GM18951 (cell line): Measurements from ENCODE around the gene SUCNR1.
"Not testable (repeated sequence)": the region's sequence is repeated elsewhere in the genome, so short reads cannot be mapped to it uniquely, and the experiment has no call there.

Source experiments
- POLR2A ChIP-seq: IDR thresholded peaks from 4 replicates; pipeline ENCODE4 v1.6.1; 2011; ENCODE audit warnings: mild to moderate bottlenecking; ENCODE audit not compliant: insufficient read length, insufficient read depth; ENCODE audit errors: extremely low read depth
- in situ Hi-C: fragments of 300-500 bp; cut with MboI; formaldehyde crosslinking; loops from one replicate; pipeline ENCODE4 v1.12.0; 2022; ENCODE audit warnings: low sequenced_read_pairs, mixed read lengths, inconsistent platforms; ENCODE audit not compliant: unreplicated experiment

Gene SUCNR1

DNA sequence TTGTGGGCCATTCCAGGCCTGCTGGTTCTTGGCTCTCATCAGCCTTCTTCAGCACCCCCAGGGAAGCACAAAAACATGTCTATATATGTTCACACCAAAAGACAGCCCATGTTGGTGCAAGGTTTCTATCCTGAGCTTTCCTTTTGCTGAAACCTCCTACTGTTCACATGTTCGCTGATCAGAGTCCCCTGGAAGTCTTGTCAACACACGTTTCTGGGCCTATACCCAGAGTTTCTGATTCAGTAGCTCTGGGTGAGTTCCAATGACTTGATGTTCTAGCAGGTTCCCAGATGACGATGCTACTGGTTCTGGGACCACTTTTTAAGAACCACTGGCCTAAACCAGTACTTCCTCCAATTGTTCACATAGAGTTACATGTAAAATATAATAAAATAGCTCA lies 46.0 kb downstream of the SUCNR1 start:
- in situ Hi-C loops, result loop anchor here (10.0 kb wide), 1 partner anchor 485 kb away; no protein-coding TSS in a partner anchor

DNA sequence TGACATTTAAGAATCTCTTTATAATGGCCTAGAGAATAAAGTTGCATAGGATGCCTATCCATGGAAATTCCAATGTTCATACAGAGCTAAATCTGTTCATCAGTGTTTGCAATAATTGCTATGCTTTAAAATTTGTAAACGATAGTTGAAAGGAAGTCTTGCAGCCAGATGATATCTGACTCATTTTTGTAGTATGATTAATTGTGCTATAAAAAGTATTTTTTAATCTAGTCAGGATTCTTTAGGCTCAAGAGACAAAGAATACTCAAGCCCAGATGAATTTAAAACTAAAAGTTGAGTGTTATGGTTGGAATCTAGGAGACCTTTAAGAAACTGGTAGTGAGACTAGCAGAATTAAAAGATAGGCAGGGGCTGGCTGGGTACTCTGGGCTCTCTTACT lies 50.5 kb downstream of the SUCNR1 start:
- in situ Hi-C loops, result no loop called here

More for the DNA sequence above, 46.0 kb downstream of the SUCNR1 start:
- no peak for TF ChIP-seq POLR2A

DNA sequence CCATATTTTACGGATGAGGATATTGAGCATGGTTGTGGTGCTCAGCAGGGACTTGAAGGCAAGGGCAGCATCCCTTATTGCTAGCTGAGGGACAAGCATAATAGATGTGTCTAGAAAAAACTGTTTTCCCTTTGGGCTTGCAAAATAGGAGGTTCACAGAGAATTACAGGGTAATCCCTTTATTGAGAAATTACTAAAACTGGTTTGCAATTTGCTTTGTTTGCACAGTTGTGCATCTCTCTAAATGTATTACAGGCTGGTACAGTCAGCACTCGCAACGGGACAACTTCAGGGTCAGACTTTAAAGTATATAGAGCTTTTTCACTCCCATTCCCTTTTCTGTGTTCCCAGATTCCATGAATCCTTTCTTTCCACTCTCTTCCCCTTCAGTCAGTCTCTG lies 51.3 kb downstream of the SUCNR1 start:
- TF ChIP-seq POLR2A, result no peak
- in situ Hi-C loops, result no loop called here

More for the DNA sequence above, 50.5 kb downstream of the SUCNR1 start:
- TF ChIP-seq POLR2A, result no peak

DNA sequence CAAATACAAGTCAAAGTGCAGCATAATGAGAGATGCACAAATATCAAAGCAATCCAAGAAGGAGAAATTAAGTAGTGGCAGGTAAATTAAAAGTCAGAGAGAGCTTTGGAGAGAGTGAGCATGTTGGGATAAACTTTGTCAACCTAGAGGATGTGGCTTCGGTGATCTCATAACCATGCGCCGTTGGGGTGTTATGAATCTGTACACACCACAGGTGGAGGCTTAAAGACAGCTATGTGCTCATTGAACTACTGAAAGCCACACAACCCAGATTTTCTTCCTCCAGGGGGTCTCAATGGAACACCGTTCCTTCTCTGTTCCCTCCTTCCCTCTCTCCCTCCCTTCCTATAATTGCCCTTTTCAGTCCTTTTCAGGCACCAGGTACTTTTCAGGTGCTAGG lies 52.0 kb downstream of the SUCNR1 start:
- TF ChIP-seq POLR2A, result no peak
- in situ Hi-C loops, result no loop called here

DNA sequence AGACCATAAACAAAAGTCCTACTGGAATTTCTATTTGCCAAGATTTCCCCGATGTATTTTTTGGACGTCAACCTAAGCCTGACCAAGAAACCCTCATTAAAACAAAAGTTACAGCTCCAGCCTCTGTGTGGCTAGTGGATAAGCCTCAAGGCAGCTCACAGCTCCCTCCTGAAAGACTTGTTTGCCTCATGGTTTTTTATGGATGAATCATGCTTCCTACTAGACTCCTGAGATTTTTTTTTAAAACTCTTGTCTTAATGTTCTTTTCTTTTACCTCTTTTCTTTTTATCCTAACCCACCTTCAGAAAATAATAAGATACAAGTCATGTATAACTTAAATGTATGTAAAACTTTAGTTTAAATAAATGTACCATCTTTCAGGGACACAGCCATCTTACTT lies 52.4 kb downstream of the SUCNR1 start:
- in situ Hi-C loops, result no loop called here
- TF ChIP-seq POLR2A, result no peak

DNA sequence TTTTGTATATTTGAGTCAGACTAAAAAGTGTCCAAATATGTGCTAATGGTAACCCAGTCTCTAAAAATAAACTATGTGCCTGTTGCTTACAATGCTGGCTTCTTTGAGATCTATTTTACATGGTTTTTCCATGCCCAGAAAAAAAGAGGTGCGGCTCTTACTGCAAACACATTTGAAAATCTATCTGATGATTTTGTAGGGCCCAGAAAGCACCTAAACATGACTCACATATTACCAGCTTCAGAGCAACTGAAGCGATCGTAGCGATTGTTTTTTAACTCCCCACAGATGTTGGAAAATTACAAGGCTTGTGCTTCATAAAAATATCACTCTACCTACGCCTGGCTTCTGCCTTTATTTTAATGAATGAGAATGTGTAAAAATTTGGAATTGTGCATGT lies 53.5 kb downstream of the SUCNR1 start:
- no peak for TF ChIP-seq POLR2A
- in situ Hi-C loops, result no loop called here

DNA sequence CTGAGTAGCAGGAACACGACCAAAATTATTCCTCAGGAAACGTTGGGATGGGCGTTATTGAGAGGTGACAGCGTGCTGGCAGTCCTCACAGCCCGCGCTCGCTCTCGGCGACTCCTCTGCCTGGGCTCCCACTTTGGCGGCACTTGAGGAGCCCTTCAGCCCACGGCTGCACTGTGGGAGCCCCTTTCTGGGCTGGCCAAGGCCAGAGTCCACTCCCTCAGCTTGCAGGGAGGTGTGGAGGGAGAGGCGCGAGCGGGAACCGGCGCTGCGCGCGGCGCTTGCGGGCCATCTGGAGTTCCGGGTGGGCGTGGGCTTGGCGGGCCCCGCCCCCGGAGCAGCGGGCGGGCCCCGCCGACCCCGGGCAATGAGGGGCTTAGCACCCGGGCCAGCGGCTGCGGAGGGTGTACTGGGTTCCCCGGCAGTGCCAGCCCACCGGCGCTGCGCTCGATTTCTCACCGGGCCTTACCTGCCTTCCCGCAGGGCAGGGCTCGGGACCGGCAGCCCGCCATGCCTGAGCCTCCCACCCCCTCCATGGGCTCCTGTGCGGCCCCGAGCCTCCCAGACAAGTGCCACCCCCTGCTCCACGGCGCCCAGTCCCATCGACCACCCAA lies 54.6 kb downstream of the SUCNR1 start:
- in situ Hi-C loops, result not testable (repeated sequence)

DNA sequence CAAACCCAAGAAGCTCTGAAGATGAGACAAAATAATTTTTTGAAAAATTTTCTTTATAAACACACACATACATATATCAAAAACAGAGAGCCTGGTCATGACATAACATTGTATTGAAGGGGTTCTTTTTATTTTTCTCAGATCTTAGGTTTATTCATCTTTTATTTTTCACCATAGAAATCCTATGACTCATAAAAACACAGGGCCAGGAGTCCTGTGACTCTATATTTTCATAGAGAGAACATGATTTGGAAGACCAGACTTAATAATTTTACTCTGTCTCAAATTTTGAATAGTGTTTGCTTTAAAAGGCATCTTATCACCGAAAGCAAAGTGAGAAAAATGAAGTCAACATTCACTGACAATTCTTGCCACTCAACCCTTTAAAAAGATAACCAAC lies 57.7 kb downstream of the SUCNR1 start:
- no peak for TF ChIP-seq POLR2A
- in situ Hi-C loops, result no loop called here

DNA sequence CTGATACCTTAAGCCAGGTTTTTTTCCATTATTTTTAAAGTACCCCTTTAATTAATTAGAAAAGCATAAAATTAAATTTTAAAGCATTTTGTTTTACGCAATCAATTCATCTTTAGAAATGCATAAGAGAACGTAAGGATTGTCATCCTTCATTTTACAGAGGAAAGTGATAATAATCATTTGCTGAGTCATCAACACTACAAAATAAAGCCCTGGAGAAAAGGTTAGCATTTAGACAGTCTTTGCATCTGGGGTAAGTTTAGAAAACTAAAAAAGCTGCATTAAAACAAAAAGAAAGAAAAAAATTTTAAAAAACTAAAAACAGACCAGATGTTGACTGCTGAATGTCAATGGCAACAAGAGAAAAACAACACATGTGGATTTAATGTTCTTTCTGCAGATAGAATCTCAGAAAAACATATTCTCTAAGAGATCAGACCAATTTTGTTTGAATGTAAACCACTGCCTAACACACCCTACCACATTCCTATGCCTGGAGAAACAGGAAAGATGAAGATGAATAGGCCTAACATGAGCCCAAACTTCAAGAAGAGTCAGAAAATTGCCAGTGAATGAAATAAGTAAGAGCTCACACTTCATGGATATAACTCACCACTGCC lies 59.9 kb downstream of the SUCNR1 start:
- TF ChIP-seq POLR2A, result no peak
- in situ Hi-C loops, result no loop called here
